ENCODE data around the gene OSTM1.

DNA sequence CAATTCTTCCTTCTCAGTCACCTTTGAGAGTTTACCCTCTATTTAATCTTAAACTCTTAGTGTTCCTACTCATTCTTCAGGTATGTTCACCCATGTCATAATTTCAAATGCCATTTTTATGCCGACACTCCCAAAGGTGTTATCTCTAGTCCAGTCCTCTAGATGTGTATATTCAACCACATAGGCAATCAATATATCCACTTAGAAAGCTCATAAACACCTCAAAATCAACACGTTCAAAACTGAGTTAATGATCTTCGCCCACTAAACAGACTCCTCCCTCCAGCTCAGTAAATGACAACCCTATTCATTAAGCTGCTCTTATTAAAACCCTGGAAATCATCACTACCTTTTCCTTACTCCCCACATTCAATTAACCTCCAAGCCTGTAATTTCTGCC lies 6.4 kb downstream of the OSTM1 start:
- TF ChIP-seq EZH2 (IDR thresholded peaks at IDR 0.05; ENCODE audit: borderline replicate concordance, insufficient read depth, low read depth, low read length, poor library complexity, severe bottlenecking), result no peak
- TF ChIP-seq, protein P1, sequence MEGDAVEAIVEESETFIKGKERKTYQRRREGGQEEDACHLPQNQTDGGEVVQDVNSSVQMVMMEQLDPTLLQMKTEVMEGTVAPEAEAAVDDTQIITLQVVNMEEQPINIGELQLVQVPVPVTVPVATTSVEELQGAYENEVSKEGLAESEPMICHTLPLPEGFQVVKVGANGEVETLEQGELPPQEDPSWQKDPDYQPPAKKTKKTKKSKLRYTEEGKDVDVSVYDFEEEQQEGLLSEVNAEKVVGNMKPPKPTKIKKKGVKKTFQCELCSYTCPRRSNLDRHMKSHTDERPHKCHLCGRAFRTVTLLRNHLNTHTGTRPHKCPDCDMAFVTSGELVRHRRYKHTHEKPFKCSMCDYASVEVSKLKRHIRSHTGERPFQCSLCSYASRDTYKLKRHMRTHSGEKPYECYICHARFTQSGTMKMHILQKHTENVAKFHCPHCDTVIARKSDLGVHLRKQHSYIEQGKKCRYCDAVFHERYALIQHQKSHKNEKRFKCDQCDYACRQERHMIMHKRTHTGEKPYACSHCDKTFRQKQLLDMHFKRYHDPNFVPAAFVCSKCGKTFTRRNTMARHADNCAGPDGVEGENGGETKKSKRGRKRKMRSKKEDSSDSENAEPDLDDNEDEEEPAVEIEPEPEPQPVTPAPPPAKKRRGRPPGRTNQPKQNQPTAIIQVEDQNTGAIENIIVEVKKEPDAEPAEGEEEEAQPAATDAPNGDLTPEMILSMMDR (IDR thresholded peaks at IDR 0.05), result no peak

Data from B cell (primary cell).